Measurements from ENCODE around the gene CASQ2.
"Not testable (repeated sequence)": the region's sequence is repeated elsewhere in the genome, so short reads cannot be mapped to it uniquely, and the experiment has no call there.

The CASQ2 gene

GRCh38 chr1:115781343-115781742 is 12.8 kb upstream of the CASQ2 start:
- no peak for DNase-seq (ENCODE audit: low read depth in 2 of 2, low spot score in 1 of 2)

GRCh38 chr1:115780655-115781054 is 12.1 kb upstream of the CASQ2 start:
- not testable (repeated sequence) for DNase-seq (ENCODE audit: low read depth in 2 of 2, low spot score in 1 of 2)

GRCh38 chr1:115779075-115779474 is 10.6 kb upstream of the CASQ2 start:
- DNase-seq (ENCODE audit: low read depth in 2 of 2, low spot score in 1 of 2), result not testable (repeated sequence)

DNA sequence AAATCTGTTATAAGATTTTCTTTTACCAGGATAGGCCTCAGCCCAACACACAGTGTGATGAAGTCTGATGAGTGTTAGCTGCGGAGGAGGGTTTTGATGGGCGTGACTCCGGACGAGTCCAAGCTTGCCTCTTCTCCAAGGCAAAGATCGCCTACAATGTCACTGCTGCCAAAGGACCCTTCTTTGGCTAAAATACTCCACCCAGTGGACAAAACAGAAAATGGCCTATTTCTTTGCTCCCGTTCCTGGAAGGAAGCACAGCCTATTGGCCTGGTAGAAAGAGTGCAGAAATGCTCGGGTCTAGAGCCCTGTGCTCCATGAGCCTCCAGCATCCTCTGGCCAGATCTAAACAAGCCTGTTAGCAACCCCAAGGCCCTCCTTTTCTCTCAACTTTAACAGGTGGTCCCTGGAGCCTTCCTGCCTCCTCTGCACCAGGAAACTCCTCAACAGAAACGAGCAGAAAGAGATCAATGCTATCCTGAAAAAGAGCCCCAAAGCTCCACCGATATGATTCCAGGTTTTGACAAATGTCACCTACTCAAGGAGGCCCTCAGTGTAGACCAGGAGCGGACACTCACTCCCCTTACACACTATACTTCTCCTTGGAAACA is 3.4 kb upstream of the CASQ2 start:
- no peak for DNase-seq (ENCODE audit: low read depth in 2 of 2, low spot score in 1 of 2)

- DNase-seq (ENCODE audit: low read depth in 2 of 2, low spot score in 1 of 2), result no peak
Measured at GRCh38 chr1:115771094-115771846, 2.8 kb upstream of the CASQ2 start.

DNA sequence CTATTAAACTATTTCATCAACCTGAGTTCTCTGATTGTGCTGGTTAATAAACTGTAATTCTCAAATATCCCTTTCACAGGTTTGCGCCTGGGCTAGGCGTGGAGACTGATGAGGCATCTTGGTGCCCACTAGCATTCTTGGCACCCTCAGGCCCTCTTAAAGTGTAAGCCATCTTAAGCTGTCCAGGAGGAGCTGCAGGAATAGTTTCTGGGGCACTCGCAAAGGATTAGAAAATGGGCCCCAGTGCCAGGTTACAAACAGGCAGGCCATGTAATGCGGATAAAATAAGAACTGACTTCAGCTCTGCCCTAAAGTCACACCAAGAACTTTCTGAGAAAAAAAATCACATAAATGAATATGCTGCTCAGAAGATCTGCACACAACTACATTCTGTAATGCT is 1.1 kb downstream of the CASQ2 start:
- DNase-seq (ENCODE audit: low read depth in 2 of 2, low spot score in 1 of 2), result no peak

- DNase-seq (ENCODE audit: low read depth in 2 of 2, low spot score in 1 of 2), result no peak
Measured at GRCh38 chr1:115765091-115765490, 3.4 kb downstream of the CASQ2 start.

- DNase-seq (ENCODE audit: low read depth in 2 of 2, low spot score in 1 of 2), result no peak
Measured at GRCh38 chr1:115764541-115764940, 4.0 kb downstream of the CASQ2 start.

DNA sequence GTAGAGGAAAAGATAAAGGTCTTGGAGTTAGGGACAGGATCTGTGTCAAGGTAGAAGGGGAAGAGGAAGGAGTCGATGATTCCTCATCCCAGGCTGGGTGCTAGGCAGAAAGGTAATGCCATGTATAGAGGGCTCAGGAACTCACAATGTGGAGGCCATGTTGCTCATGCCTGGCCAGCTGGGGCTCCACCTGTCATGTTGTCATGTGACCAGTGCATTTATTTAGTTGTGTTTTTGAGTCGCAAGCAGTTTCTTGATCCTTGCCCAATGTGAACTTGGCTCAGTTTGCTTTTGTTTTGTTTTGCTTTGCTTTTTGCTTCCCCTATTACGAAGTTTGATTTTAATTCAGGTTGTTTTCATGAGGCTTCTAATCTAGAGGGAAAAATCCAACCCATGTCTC is 5.7 kb downstream of the CASQ2 start:
- no peak for DNase-seq (ENCODE audit: low read depth in 2 of 2, low spot score in 1 of 2)

DNA sequence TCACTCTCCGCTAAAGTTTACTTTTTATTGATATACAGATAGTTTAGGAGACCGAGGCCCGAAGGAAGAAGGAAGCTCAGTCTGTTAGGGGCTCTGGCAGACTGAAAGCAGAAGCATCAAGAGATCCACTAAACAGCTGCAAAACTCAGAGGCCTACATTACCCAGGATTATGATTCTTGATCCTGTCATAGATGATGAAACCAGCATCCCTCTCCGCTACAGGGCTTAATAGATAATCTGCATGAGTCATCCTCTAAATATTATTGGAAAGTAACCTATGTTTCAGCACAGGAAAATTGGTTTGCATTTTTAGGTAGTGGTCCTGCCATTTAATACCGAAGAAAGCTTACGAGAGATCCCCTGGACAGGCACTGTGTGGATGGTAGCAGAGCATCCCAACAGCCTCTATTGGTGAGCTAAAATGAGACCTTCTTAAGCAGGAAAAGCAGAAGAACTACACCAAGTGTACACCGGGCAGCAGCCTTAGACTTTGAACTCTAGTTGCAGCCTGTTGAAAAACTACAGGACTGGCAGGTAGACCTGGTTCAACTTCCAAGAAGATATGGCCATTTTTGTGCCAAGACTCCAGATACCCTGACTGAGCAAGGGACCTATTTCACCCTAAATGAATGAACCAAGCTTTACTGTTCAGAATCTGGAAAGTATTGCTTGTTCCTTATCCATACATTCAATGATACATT is 6.8 kb downstream of the CASQ2 start:
- DNase-seq (ENCODE audit: low read depth in 2 of 2, low spot score in 1 of 2), result no peak

DNA sequence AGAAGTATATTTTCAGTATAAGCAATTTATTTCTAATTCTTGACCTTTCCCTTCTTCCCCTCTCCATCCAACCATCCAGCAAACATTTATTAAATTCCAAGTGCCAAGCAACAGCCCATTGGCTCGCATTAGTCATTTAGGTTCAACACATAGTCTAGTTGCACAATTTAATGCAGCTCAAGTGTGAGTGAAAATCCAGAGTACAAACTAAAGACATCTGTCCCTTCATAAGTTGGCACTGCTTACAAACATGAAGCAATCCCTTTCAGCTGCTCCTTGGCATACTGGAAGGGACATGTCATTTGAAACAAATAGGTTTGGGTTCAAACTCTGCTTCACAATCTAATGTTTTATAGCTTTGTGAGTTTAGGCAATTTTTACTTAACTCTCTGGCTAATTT is 10.7 kb downstream of the CASQ2 start:
- DNase-seq (ENCODE audit: low read depth in 2 of 2, low spot score in 1 of 2), result no peak

DNA sequence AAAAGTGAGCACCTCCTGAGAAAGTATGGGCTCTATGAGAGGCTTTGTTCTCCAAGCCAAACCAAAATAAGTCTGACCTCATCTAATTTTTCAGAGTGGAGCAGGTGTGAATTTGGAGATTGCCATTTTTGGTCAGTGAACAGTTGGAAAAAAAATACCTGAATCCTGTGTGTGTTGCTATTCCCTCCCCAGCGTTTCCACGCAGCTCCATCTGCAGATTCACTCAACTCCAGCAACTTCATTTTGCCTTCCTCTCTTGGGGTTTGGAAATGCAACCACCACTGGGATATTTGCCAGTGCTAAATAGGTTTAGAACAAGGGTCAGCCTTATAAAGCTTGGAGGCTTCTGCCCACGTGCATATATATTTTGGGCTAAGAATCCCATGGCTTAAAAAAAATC is 11.2 kb downstream of the CASQ2 start:
- DNase-seq (ENCODE audit: low read depth in 2 of 2, low spot score in 1 of 2), result no peak

DNA sequence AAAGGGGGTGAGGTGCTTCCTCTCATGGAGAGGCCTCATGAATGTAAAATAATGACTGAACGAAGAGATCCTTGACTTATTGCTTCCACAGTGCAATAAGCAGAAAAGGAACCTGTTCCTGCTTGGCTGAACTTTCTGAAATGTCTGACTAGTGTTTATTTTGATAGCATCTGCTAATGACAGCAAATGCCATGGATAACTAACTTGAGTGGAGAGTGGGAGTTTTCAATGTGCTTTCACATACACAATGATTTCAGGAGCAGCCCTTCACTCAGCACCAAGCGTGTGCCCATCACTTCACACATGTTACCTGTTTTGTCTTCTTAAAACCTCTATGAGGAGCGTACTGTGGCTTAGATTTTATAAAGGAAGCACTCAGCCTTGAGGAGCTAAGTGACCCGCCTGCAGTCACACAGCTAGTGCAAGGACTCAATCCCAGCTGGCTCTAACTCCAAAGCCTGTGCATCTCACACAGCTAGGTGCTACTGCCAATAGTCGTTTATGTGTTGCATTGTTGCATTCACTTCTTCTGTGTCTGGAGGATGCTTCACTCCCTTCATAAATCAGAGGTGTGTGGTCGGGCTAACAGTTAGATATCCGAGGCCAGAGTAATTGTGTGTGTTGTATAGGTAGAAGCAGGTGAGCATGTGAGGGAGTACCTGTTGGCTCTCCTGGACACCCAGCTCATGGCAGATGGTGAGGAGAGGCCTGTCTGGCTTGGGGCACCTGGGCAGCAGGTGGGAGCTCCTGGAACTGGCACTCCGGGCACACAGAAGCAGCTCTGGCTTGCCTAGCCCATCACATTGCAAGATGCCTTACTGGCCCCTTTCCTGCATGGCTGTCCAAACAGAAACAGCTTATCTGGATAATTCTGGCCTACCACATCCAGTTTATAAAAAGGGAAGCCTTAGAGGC is 12.8 kb downstream of the CASQ2 start:
- DNase-seq (ENCODE audit: low read depth in 2 of 2, low spot score in 1 of 2), result no peak

DNA sequence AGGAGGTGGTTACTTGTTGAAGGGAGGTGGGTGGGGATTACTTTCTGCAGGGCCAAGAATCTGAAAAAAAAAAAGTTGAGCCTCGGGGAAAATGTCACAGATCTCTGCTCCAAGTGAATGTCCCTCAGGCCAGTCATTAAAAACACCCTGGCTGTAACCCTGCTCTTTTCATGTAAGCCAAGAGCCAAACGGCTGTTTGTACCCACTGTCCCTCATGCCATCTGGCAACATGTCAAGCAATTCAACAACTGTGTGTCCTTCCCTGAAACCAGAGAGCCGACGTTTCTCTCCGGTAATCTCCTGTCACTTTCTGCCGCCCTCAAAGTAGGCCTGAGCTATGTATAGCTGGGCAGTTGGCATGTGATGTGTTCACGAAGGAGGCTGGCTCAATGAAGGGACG is 14.7 kb downstream of the CASQ2 start:
- no peak for DNase-seq (ENCODE audit: low read depth in 2 of 2, low spot score in 1 of 2)

DNA sequence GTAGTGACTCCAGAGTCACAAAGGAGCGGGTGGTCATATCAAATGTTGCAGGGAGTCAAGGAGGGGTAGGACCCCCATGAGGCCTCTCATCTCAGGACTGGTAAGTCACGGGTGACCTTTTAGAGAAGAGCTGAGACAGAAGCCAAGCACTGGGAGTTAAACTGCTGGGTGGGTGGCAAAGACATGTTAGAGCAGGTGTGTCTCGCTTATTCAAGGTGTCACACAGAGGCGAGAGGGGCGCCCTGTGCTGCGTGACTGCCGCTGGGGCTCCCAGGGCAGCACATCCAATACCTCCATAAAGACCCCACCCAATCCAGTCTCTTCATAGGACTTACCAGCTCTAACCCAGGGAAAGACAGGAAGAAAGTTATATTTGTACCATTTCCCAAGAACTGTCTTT is 15.2 kb downstream of the CASQ2 start:
- no peak for DNase-seq (ENCODE audit: low read depth in 2 of 2, low spot score in 1 of 2)

GRCh38 chr1:115748401-115749150 is 19.9 kb downstream of the CASQ2 start:
- DNase-seq (ENCODE audit: low read depth in 2 of 2, low spot score in 1 of 2), result no peak

GRCh38 chr1:115746021-115746690 is 22.4 kb downstream of the CASQ2 start:
- DNase-seq (ENCODE audit: low read depth in 2 of 2, low spot score in 1 of 2), result no peak

- DNase-seq (ENCODE audit: low read depth in 2 of 2, low spot score in 1 of 2), result no peak
Measured at GRCh38 chr1:115744646-115745275, 23.8 kb downstream of the CASQ2 start.

DNA sequence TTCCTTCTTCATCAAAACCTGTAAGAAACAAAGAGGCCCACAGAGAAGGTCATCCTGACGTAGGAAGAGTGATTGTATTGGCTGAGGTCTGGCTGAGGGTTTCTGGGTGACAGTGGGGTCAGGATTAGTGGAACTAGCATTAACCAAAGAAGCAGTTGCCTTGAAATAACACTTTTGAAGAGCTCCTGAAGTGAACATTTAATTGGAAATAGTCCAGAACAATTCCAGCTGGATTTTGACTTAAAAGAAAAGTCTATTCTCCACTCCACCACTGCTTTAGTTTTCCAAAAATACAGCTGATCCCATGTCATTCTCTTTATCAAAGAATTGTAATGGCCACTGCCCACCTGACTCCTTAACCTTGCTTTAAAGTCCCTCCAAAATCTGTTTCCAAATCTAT is 27.7 kb downstream of the CASQ2 start:
- no peak for DNase-seq (ENCODE audit: low read depth in 2 of 2, low spot score in 1 of 2)

GRCh38 chr1:115732316-115732715 is 36.2 kb downstream of the CASQ2 start:
- no peak for DNase-seq (ENCODE audit: low read depth in 2 of 2, low spot score in 1 of 2)

Measured in stimulated activated CD8-positive, alpha-beta memory T cell treated with anti-CD3 and anti-CD28 coated beads, Interleukin-4, amount 100 ng/mL, for 1 hour (primary cell).